ENCODE results near the gene MLLT10.

- no peak for TF ChIP-seq POLR2AphosphoS2 (IDR thresholded peaks at IDR 0.05; ENCODE audit: low read length)
- TF ChIP-seq REST (IDR thresholded peaks at IDR 0.05; ENCODE audit: borderline replicate concordance) = no peak
- TF ChIP-seq REST (CRISPR knock-in tag; IDR thresholded peaks at IDR 0.05; ENCODE audit: low read depth) = no peak
- no peak for TF ChIP-seq ESRRB (CRISPR knock-in tag; IDR thresholded peaks at IDR 0.05; ENCODE audit: borderline replicate concordance)
- no peak for TF ChIP-seq GABPB1 (CRISPR knock-in tag; IDR thresholded peaks at IDR 0.05)
- TF ChIP-seq FOXA1 (IDR thresholded peaks at IDR 0.05; ENCODE audit: borderline replicate concordance) = no peak
- TF ChIP-seq ZNF717 (CRISPR knock-in tag; IDR thresholded peaks at IDR 0.05) = no peak
- TF ChIP-seq EZH2 (IDR thresholded peaks at IDR 0.05; ENCODE audit: borderline replicate concordance, low read depth, low read length) = no peak
These were observed 9.3 kb upstream of the MLLT10 start for GRCh38 chr10:21524526-21525366.
